PFSK-1 (cell line): ENCODE results near the gene ZNF217.

Experiments
- FOXP2 ChIP-seq: optimal IDR thresholded peaks from 2 replicates; pipeline ENCODE3; 2011; ENCODE audit warnings: borderline replicate concordance, control low read depth, inconsistent platforms; ENCODE audit not compliant: insufficient read depth; ENCODE audit errors: extremely low read length, extremely low read depth
- POLR2AphosphoS5 ChIP-seq: IDR thresholded peaks from 2 replicates; pipeline ENCODE4 v1.6.1; 2012; ENCODE audit warnings: low read depth, mild to moderate bottlenecking, control low read depth, low read length, moderate library complexity
- REST ChIP-seq, 2 experiments: IDR thresholded peaks; 2 replicates each; pipeline versions ENCODE4 v1.6.1 to v1.8.0; 2011 to 2012; ENCODE audit warnings: low read depth in 2 of 2, low read length in 2 of 2, control low read depth in 1 of 2, inconsistent platforms in 1 of 2, mild to moderate bottlenecking in 1 of 2, moderate library complexity in 1 of 2; ENCODE audit not compliant: insufficient read depth in 1 of 2
- SIN3A ChIP-seq: IDR thresholded peaks from 2 replicates; pipeline ENCODE4 v1.6.1; 2012; ENCODE audit warnings: mild to moderate bottlenecking, low read length, moderate library complexity, borderline replicate concordance; ENCODE audit not compliant: insufficient read depth

GRCh38 chr20:53621482-53622246 is 28.0 kb upstream of the ZNF217 start:
- TF ChIP-seq POLR2AphosphoS5 = 0 out of 2 replicates have a peak, but pooled peaks have one; percentile 49
- TF ChIP-seq FOXP2 = peak; percentile 58
- TF ChIP-seq SIN3A = peak; percentile 73; the same call in 1 of the 2 replicates
- peak in 1 of 2 experiments; percentile 46; a peak in 1 of 4 replicates for TF ChIP-seq REST (IDR thresholded peaks at IDR 0.05; ENCODE audit: insufficient read depth in 1 of 2, low read depth in 2 of 2, low read length in 2 of 2)
